SIG-M5 treated with dmso at 0.1 percent for 504 hours (cell line): ENCODE data around the gene FRMD4A.
"Not testable (repeated sequence)": the region's sequence is repeated elsewhere in the genome, so short reads cannot be mapped to it uniquely, and the experiment has no call there.

Experiments used
- DNase-seq: peaks from one replicate; lab custom pipeline; 2025; ENCODE audit not compliant: unreplicated experiment; lab: John Stamatoyannopoulos, UW

FRMD4A gene

DNA sequence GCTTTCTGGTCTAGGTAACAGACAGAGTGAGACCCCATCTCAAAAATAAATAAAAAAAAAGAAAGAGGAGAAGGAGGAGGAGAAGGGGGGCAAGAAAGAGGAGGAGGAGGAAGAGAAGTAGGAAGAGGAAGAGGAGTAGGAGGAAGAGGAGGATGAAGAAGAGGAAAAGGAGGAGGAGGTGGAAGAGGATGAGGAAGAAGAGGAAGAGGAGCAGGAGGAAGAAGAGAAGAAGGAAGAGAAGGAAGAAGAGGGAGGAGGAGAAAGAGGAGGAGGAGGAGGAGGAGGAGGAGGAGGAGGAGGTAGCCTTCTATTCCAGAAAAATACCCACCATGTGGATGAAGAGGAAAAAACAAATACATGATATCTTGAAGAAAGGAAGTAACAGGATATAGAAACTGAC is 172.1 kb downstream of the FRMD4A start:
- no peak for DNase-seq

DNA sequence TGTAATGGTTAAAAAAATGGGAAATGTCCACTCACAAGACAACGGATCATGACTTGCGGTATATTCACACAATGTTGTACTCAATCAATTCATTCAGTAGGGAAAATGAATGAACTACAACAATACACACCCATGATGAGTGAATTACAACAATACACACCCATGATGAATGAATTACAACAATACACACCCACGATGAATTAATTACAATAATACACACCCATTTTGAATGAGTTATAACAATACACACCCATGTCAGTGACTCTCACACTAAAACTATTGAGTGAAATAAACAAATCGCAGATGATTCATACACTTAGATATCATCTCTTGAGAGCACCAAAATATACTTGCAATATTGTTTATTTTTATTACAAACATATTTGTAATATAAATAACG is 174.6 kb downstream of the FRMD4A start:
- no peak for DNase-seq

DNA sequence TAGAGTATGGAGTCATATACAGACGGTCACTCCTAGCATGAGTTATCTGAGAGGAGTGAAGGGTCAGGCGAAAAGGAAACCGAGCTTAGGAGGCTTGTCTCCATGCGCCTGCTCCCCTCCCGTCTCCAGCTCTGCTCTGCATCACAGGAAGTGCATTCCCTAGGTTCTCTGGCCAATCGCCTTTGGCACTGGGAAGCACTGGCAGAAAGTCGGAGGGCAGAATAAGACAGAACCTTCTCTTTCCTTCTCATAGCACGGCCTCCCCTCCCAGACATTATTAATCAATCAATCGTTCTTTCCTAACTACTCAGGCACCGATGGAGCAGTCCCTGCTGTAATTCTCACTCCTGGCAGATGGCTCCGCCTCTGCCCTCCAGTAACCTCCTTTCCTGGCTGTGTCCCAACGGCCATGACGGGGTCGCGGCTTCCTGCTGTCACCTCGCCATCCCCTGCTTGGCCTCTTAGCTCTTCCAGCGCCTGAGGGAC is 177.1 kb downstream of the FRMD4A start:
- DNase-seq = no peak

DNA sequence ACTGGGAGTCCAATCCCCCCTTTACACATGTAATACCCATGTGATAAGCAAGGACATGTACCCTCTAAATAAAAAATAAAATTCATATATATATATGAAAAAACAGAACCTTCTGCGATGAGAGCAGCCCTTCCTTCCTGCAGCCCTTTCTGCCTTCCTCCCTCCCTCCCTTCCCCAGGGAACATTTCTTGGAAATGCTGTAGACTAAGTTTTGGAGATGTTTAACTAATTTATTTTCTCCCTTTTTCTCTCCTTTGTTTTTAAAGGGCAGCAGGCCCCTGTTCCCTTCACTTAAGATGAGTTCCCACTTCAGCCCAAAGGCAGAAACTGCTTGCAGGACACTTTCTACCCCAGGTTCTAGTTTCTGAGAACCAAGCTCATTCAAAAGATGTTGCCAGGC is 179.2 kb downstream of the FRMD4A start:
- no peak for DNase-seq

DNA sequence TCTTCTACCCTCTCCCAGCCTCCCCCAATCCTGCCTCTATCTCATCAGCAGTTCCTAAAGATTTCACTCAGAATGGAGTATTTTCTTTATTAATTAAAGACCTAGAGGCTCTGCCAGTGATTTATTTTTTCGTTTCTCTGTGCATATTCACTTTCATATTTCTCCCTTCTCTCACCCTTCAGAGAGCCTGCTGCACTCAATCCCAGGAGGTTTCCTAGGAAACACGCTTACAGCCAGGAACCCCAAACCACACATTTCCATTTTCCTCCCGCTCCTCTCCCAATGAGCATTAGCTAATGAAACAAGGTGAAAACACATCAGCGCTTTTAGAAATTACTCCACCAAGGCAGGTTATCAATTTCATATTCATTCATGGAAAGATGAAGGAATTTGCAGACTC is 180.2 kb downstream of the FRMD4A start:
- no peak for DNase-seq

DNA sequence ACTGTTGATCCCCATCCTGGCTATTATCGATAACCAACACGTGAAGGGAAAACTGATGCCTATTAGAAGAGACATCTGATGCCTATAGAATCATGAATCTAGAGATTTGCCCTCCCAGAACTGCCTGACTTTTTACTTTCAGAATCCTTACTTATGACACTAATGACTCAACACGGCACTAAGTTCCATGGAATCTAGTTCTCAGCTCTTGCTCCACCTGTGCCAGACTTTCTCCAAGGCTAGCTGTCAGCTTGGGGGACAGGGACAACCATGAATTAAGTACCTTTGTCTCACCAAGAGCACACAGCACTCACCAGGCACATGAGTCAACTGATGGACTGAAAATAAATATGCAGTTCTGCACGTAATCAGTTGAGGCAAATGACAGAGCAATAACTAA is 184.2 kb downstream of the FRMD4A start:
- DNase-seq = no peak

DNA sequence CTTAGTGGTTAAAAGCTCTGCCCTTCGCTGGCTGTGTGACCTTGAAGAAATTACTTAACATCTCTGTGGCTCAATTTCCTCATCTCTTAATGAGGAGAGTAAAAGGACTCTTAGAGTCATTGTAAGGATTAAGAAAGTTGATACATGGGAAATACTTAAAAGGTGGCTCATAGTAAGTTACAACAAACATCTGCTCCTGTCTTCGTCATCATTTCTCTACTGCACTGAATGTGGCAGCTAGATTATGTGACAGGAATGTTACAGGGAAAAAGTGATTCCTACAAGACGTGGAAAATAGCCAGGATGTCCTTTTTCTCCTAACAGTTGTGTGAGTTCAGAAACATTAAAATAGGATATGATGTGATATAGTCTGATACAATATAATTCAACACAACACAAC is 184.7 kb downstream of the FRMD4A start:
- DNase-seq = no peak

DNA sequence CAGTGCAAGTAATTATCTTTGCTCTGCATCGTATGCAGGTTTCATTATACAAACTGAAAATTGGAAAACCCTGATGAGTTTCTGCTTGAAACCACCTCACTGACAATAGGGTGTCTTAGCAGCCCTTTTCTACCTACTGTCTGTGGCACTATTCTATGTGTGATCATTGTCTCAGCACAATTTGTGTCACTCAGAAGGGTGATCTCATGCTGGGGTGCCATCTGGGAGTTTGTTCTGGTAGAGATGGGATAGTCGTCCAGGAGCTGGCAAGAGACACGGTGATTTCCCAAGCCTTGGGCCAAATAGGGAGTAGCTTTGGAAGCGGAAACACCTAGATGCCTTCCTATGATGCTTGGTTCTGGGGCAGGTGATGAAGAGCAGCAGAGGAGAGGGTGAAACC is 186.3 kb downstream of the FRMD4A start:
- DNase-seq = no peak

DNA sequence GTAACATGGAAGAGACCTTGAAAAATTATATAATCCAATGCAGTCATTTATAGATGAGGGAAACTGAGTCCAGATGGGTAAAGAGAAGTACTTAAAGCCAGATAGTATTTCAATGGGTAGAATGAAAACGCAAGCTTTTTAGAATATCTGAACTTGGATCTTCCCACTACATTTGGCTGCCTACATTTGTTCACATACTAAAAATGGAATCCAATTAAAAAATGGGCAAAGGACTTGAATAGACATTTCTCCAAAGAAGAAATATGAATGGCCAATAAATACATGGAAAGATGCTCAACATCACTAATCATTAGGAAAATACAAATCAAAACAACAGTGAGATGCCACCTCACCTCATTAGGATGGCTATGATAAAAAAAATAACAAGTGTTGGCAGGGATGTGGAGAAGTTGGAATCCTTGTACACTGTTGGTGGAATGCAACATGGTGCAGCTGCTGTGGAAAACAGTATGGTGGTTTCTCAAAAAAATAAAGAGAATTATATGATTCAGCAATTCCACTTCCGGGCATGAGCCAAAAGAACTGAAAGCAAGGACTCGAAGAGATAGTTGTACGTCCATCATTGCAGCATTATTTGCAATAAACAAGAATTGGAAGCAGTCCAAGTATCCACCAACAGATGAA is 188.0 kb downstream of the FRMD4A start:
- DNase-seq = no peak

DNA sequence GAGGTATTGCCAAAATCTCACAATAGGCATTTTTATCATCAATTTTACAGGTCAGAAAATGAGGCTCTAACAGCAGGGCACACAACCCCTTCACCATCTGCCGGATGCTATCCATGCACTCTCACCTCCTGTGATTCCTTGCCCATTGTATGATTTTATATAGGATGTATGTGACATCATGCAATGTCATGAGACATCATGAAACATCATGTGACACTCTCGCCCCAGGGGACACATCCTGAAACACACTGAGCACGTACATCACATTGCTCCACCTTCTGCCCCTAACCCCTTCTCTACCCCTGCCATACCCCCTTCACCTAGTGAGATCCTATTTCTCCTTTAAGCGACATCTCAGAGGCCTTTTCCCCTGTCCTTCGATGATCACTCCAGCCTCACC is 189.4 kb downstream of the FRMD4A start:
- no peak for DNase-seq

DNA sequence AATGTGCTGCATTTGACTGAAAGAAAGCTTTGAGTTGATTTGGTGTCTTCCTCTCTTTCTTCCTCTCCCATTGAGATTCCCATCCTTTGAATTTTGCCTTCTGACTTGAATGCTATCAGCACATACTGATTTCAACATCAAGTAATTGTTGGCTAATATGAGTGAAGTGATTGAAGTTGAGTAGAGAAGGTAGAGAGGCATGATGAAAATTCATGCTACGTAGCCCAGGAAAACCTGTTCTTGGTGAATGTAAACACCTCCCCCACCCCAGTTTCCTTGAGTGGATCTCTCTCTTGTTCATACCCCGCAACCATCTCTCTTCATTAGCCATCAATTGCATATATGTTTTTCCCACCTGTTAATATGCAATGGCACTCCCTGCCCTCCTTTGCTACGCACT is 193.3 kb downstream of the FRMD4A start:
- DNase-seq = no peak

DNA sequence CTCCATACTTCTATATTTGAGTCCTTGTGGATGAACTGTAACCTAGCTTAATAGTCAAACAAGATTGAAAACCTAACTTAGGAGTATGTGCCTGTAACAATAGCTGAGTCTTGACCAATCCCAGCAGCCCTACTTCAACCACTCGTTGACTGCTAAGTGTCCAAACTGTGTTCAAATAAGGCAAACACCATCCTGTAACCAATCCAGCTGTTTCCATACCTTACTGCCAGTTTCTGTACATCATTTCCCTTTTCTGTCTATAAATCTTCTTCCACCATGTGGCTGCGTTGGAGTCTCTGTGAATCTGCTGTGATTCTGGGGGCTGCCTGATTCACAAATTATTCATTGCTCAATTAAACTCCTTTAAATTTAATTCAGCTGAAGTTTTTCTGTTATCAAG is 195.5 kb downstream of the FRMD4A start:
- DNase-seq = not testable (repeated sequence)

DNA sequence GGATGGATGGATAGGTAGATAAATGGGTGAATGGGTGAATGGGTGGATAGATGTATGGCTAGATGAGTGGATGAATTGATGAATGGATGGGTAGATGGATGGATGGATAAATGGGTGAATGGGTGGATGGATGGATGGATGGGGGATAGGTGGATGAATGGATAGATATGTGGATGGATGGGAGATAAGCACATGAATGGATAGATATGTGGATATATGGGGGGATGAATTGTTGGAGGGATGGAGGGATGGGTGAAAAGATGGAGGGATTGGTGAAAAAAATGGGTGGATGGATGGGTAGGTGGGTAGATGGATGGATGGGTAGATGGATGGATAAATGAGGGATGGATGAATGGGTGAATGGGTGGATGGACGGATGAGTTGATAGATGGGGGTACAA is 196.4 kb downstream of the FRMD4A start:
- no peak for DNase-seq

DNA sequence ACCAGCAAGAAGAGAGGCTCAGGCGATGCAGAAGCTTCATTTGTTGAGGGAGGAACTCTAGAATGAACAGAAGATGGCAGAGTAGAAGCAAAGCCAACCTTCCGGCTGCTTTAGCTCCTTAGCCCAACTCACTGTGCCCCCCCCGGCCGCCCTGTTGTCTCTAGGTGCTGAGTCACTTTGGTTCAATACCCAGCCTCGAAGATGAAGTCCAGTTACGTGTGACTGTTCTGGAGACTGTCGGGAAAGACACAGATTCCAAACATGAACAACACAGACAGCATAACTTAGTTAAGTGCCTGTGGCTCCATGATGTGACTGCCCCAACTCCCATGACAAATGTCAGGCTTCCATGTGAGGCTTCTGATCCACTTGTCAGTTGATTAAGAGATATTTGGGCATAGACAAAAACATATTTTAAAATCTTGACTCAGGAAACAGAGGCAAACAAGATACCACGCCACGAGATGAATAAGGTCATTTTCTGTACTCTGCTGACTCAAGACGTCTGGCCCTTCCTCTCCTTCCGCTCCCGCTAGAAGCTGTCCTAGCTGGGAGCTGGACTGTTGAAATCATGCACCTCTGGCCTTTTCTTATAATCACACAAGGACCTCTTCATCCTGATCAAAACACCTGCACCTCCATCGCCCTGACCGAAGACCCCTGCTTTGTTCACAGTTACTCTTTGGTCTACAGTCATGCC is 199.3 kb downstream of the FRMD4A start:
- no peak for DNase-seq

DNA sequence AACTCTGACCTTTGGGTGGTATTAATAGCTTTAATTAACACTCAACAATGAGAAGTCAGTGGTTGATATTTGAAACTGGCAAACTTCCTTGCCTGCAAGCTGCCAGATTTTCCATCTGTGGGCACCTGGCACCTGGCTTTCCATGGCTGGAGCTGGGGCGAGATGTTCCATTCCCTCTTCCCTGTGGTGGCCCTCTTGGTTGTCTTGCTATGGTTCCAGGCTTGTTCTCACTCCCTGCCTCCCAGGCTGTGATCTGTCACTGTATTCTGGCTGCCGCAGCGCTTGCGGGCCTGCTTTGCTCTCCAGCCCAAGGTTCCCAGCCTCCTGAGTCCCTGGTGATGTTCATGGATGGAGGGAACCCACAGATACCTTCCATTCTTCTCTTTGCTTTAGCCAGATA is 201.0 kb downstream of the FRMD4A start:
- no peak for DNase-seq

DNA sequence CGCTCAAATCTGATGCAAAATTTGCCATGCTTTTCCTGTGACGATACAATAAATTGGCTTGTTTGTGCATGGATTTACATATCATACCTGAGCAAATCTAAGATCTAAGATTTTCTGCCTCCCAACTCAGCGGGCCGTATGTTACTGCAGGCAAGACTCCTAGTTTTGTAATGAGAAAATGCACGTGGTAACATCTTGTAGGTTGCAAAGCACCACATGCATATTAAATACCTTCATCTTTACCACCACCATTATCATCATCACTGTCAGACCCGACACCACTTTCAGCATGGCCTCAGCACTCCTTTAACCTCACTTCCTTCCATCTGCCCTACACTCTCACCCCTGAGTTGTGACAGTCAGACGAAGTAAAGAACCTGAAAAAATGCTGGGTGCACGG is 202.2 kb downstream of the FRMD4A start:
- no peak for DNase-seq

DNA sequence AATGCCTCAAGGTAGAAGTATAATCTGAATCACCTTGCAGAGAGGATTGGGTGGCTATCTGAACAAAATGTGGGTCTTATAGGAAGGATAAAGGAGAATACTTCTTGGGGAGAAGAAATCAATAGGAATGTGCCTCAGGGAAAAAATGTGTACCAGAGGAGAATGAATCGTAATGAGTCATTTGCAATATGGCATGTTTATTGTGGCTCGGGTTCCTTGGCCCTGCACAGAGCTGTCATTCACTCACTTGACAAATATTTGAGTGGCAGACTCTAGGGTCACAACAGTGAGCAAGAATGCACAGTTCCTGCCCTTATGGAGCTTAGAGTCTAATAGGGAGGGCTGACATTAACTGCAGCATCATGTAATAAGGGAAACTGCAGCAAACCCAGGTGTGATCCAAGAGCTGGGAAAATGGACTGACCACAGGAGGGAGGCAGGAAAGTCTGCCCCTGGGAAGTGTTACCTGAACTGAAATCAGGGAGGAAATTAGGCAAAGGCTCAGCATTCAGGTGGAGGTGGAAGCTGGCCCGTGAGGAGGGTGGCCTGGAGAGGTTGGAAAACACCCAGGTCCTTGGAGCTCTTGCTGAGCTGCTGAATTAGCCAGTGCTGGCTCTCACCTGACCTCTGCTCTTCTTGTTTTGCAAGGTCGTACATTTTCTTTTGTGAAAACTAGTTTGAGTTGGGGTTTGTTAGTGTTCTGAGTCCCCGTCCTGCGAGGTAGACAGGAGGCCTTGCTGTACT is 203.9 kb downstream of the FRMD4A start:
- DNase-seq = no peak

DNA sequence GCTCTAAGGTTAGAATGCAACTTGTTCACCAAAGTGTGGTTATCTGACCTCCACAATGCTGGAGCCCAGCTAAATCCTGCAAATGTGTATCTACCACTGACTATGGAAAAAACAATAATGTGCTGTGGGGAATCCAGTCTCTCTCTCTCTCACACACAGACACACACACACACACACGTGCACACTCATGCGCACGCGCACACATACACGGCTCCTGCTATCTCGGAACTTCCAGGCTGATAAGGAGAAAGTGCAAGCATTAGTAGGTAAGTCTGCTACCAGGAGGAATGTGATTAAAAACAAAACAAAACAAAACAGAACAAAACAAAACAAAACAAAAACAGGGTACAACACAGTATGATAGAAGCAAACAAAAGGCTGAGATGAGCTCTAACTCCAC is 205.2 kb downstream of the FRMD4A start:
- DNase-seq = no peak

DNA sequence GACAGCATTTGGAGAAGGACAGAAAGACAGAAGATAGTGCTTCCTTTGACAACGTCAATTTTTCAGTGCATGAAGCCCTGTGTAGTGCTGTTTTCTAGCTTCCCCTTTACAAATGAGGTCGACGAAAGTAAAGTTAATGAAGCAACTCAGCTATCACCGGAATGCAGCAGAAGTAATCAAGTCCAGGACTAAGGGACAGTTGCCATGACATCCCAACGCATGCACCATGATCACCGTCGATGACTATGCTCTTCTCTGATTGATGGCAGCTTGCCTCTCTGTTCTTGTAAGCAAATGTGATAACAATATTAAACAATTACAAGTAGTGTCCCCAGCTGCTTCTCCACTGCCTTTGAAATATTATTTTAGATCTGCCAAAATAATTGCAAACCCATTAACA is 205.8 kb downstream of the FRMD4A start:
- no peak for DNase-seq

DNA sequence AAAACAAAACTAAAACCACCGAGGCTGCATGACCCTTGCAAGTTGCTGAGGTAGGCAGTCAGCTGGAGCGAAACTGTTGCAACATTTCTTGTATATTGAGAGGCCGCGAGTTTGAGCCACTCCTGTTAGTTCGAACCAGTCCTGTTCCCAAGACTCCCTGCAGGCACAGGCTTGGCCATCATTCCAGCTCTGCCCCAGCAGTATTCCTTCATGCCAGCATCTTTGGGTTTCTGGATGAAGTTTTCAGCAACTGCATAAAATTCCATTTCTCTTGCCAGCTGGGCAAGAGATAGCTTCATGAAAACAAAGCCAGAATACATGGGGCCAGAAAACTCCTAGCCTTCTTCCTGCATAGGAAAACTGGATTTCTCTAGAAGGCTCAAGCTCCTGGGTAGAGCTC is 207.6 kb downstream of the FRMD4A start:
- DNase-seq = no peak

DNA sequence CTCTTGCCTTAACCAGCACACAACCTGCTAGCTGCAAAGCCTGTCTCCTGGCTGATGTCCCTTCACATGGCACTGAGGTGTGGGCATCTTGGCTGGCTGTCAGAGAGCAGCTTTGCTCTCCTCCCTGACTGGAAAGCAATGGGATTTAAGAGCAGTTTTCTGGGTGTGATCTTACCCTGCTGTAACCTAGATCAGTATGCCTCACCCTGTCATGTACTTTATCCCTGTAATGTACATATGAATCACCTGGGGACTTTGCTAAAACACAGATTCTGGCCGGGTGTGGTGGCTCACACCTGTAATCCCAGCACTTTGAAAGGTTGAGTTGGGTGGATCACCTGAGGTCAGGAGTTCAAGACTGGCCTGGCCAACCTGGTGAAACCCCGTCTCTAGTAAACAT is 209.9 kb downstream of the FRMD4A start:
- no peak for DNase-seq

DNA sequence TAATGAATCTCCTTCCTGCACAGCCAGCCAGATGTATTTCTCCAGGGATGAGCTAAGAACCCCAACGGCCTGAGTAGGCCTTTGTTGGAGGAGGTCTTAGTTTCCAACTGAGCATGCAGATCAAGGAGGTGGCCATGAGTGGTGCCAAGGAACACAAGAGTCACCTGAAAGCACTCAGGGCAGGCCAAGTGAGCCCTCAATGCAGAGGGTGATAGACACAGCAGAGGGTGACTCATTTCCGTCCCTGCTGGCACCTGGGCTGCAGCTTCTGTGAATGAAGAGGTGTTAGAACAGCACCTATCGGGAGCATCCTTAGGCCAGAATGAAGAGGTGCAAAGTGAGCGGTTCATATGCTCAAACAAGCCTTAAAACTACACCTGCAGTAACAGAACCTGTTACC is 211.8 kb downstream of the FRMD4A start:
- no peak for DNase-seq
